MCF 10A (cell line): ENCODE measurements around the gene ZNF423. TPM values are rescaled to one million over a fixed set of nuclear protein-coding genes. Genes with fewer than 3 reads are reported as not detected.

Experiments used
- BruUV-seq: library from RNA; stranded (reverse); fragments of 400-500 nt; replicated peaks from 2 replicates; lab custom pipeline; 2021; lab: Mats Ljungman, UMichigan
- CTCF ChIA-PET: fragments of 300-600 bp; sonication (Branson Sonifier 250); formaldehyde crosslinking; extraction: SDS; loops from one replicate; lab custom pipeline; 2021; ENCODE audit warnings: antibody characterized with exemption, inconsistent platforms; lab: Yijun Ruan, JAX
- POLR2A ChIA-PET: fragments of 300-600, 350-650 bp; sonication (Branson Sonifier 250); formaldehyde crosslinking; extraction: SDS; loops from one replicate; lab custom pipeline; 2020; ENCODE audit warnings: antibody characterized with exemption, inconsistent platforms; lab: Yijun Ruan, JAX
- DNase-seq: peaks from one replicate; pipeline ENCODE4 v3.0.0-alpha.2; 2018; ENCODE audit not compliant: unreplicated experiment
- H3K27ac Mint-ChIP-seq: one replicate; pipeline ENCODE4 v1.8.0; 2022; ENCODE audit warnings: mild to moderate bottlenecking, low read depth, mixed read lengths; ENCODE audit not compliant: unreplicated experiment
- H3K27me3 Mint-ChIP-seq: one replicate; pipeline ENCODE4 v1.8.0; 2022; ENCODE audit warnings: mixed read lengths; ENCODE audit not compliant: insufficient read depth, unreplicated experiment
- H3K36me3 Mint-ChIP-seq: one replicate; pipeline ENCODE4 v1.8.0; 2022; ENCODE audit warnings: mild to moderate bottlenecking, moderate library complexity, mixed read lengths; ENCODE audit not compliant: insufficient read depth, unreplicated experiment
- H3K4me1 Mint-ChIP-seq: one replicate; pipeline ENCODE4 v1.8.0; 2022; ENCODE audit warnings: mixed read lengths; ENCODE audit not compliant: insufficient read depth, unreplicated experiment
- H3K4me3 Mint-ChIP-seq: one replicate; pipeline ENCODE4 v1.8.0; 2022; ENCODE audit warnings: mild to moderate bottlenecking, moderate library complexity, mixed read lengths; ENCODE audit not compliant: unreplicated experiment
- H3K9me3 Mint-ChIP-seq: one replicate; pipeline ENCODE4 v1.8.0; 2022; ENCODE audit warnings: mixed read lengths; ENCODE audit not compliant: unreplicated experiment
- intact Hi-C: fragments of 100-400 bp; cut with micrococcal nuclease; formaldehyde crosslinking; loops from 2 replicates; pipeline ENCODE4 v1.14.1; 2022
- total RNA-seq: library from RNA; stranded (reverse); gene quantifications from 2 replicates; pipeline ENCODE4 v1.2.3, GENCODE V29; 2022
- TF ChIP-seq, protein P1 (sequence below): fragments of 200-600 bp; IDR thresholded peaks from one replicate; pipeline ENCODE4 v1.8.0; 2022; ENCODE audit warnings: antibody characterized with exemption, mild to moderate bottlenecking; ENCODE audit not compliant: unreplicated experiment

The ZNF423 gene
- total RNA-seq, 1 experiment from 2014 or later, result not detected

GRCh38 chr16:49640581-49640980 is 215.3 kb downstream of the ZNF423 start:
- H3K27ac Mint-ChIP-seq, result no peak overlapping the region
- BruUV-seq, result no TSS peak
- peaks cover 12% of the 10 kb centered on the region for H3K27me3 Mint-ChIP-seq
- H3K36me3 Mint-ChIP-seq, result no peaks in the 10 kb centered on the region
- POLR2A ChIA-PET, result interaction anchor here (0.7 kb wide), 1 partner anchor 19 kb away, joined by 4 read pairs; no protein-coding TSS in a partner anchor
- intact Hi-C loops, result no loop called here
- no peak overlapping the region for H3K4me3 Mint-ChIP-seq
- CTCF ChIA-PET, result no interaction called here
- TF ChIP-seq, protein P1, sequence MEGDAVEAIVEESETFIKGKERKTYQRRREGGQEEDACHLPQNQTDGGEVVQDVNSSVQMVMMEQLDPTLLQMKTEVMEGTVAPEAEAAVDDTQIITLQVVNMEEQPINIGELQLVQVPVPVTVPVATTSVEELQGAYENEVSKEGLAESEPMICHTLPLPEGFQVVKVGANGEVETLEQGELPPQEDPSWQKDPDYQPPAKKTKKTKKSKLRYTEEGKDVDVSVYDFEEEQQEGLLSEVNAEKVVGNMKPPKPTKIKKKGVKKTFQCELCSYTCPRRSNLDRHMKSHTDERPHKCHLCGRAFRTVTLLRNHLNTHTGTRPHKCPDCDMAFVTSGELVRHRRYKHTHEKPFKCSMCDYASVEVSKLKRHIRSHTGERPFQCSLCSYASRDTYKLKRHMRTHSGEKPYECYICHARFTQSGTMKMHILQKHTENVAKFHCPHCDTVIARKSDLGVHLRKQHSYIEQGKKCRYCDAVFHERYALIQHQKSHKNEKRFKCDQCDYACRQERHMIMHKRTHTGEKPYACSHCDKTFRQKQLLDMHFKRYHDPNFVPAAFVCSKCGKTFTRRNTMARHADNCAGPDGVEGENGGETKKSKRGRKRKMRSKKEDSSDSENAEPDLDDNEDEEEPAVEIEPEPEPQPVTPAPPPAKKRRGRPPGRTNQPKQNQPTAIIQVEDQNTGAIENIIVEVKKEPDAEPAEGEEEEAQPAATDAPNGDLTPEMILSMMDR, result no peak
- no peak for DNase-seq
- peaks cover 9% of the 10 kb centered on the region for H3K4me1 Mint-ChIP-seq
- H3K9me3 Mint-ChIP-seq, result no peaks in the 10 kb centered on the region

GRCh38 chr16:49639739-49640431 is 216.0 kb downstream of the ZNF423 start:
- Mint-ChIP-seq H3K4me1 (peaks cover 9% of the 10 kb centered on the region), H3K27ac (no peak overlapping the region), H3K36me3 (no peaks in the 10 kb centered on the region), H3K9me3 (no peaks in the 10 kb centered on the region), H3K4me3 (no peak overlapping the region), H3K27me3 (peaks cover 12% of the 10 kb centered on the region)
- no TSS peak for BruUV-seq
- POLR2A ChIA-PET, result interaction anchor here (0.7 kb wide), 1 partner anchor 20 kb away, joined by 4 read pairs; no protein-coding TSS in a partner anchor
- intact Hi-C loops, result no loop called here
- no peak for DNase-seq
- TF ChIP-seq, protein P1, result no peak
- CTCF ChIA-PET, result interaction anchor here (0.6 kb wide), 1 partner anchor 148 kb away, joined by 3 read pairs; no protein-coding TSS in a partner anchor

DNA sequence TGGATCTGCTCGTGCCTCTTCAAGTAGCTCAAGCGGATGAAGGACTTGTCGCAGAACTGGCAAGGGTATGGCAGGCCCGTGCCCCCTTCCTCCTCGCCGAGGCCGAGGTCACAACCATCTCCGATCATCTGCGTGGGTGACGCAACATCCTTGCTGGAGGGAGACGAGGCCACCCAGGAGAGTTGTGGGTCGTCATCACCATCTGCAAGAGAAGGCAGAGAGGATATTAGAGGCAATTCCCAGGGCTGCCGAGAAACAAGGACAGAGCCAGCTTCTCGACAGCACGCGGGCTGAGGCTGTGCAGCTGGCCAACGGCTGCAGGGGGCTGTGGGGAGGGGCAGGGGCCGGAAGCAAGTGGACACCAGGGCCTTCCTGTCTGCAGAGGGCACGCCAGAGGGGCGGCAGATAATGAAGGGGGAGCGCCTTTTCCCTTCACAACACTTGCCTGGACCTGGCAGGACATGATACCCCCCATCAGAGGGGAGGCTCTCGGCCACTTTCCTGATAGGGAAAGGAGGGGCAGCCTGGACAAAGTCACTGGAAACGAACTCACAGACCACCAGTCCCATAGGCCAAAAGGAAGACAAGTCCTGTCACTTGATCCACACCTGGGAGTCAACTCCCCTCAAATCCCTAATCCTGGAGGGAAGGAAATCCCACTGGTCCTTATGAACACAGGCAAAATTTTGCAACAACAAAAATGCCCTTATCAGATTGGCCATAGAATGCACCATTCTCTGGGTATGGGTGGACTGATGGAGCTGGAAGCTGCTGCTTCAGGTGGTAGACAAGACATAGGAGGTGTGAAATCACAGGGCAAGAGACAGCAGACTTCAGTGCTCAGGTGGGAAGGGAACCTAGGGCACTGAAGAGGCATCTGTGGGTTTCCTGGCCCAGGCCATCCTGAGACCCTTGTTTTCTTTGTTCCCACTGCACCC is 217.0 kb downstream of the ZNF423 start:
- TF ChIP-seq, protein P1, result no peak
- no peaks in the 10 kb centered on the region for H3K36me3 Mint-ChIP-seq
- no peak for DNase-seq
- H3K27me3 Mint-ChIP-seq, result peaks cover 12% of the 10 kb centered on the region
- intact Hi-C loops, result no loop called here
- no peak overlapping the region for H3K4me3 Mint-ChIP-seq
- H3K4me1 Mint-ChIP-seq, result peaks cover 7% of the 10 kb centered on the region
- CTCF ChIA-PET, result interaction anchor here (0.6 kb wide), 1 partner anchor 15 kb away, joined by 3 read pairs; no protein-coding TSS in a partner anchor
- no TSS peak for BruUV-seq
- no peaks in the 10 kb centered on the region for H3K9me3 Mint-ChIP-seq
- POLR2A ChIA-PET, result no interaction called here
- H3K27ac Mint-ChIP-seq, result no peak overlapping the region
